ENCODE measurements around the gene EDDM3A.
"Not testable (repeated sequence)": the region's sequence is repeated elsewhere in the genome, so short reads cannot be mapped to it uniquely, and the experiment has no call there.

Gene EDDM3A

DNA sequence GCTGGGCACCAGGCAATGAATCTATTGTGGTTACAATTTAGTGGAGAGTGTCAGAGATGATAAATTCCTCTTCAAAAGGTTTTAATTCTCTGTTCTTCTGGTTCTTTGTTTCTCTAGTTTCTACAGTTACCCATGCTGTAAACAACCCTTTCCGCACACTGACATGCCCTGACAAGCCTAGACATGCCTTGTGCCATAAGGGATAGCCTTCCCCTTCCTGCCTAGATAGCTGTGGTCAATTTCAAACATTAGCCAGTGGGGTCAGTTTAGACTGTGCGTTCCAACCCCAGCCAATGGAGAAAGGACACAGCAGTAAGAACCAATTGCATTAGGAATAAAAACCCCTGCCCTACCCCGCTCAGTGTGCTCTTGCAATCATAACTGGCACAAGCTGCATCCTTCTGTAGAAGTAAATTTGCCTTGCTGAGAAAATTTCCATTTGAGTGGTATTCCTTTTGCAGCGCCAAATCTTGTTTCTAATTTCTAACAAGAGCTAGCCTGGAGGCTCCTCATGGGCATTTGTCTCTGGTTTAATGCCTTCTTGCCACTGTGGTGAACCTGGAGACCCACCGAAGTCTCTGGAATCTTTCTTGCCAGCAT lies 6.4 kb downstream of the EDDM3A start:
- TF ChIP-seq, protein P1, sequence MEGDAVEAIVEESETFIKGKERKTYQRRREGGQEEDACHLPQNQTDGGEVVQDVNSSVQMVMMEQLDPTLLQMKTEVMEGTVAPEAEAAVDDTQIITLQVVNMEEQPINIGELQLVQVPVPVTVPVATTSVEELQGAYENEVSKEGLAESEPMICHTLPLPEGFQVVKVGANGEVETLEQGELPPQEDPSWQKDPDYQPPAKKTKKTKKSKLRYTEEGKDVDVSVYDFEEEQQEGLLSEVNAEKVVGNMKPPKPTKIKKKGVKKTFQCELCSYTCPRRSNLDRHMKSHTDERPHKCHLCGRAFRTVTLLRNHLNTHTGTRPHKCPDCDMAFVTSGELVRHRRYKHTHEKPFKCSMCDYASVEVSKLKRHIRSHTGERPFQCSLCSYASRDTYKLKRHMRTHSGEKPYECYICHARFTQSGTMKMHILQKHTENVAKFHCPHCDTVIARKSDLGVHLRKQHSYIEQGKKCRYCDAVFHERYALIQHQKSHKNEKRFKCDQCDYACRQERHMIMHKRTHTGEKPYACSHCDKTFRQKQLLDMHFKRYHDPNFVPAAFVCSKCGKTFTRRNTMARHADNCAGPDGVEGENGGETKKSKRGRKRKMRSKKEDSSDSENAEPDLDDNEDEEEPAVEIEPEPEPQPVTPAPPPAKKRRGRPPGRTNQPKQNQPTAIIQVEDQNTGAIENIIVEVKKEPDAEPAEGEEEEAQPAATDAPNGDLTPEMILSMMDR (IDR thresholded peaks at IDR 0.05; ENCODE audit: low read depth, low read length): no peak
- DNase-seq (ENCODE audit: extremely low read depth, low read depth): no peak

DNA sequence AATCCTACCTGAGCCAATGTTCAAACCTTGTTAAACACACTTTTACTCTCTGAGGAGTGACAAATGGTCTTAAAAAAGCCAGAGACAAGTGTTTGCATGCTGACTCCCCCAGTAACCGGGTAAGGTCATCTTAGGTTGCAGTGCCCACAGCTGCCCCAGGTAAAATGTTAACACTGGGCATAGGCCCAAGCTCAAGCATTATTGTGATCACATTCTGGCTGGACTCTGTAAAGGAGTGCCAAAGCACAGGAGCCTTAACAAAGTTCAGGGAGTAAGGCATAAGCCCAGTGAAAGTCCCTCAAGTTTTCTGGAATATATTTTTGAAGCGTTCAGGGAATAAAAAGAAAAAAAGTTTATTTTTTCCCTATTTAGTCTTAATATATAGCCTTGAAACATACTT lies 8.6 kb downstream of the EDDM3A start:
- no peak for DNase-seq (ENCODE audit: extremely low read depth, low read depth)
- TF ChIP-seq, protein P1 (IDR thresholded peaks at IDR 0.05; ENCODE audit: low read depth, low read length): no peak

DNA sequence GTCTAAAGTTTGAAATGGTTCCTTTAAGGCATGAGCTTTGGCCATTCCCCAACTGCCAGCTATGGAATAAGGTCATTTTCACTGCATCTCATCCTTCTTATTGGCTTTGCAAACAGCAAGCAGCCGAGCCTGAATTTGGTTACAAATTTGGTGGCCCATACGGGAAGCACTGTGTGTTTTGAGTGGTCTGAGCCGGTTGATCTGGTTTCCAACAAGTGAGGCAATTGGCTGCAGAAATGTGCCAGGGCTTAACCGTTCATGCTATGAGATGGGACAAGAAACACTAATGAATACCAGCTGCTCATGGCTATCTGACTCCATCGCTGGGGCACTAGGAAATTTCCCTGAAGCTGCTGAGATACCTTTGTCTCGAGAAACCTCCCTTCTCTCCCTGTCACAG lies 9.3 kb downstream of the EDDM3A start:
- TF ChIP-seq, protein P1 (IDR thresholded peaks at IDR 0.05; ENCODE audit: low read depth, low read length): no peak

DNA sequence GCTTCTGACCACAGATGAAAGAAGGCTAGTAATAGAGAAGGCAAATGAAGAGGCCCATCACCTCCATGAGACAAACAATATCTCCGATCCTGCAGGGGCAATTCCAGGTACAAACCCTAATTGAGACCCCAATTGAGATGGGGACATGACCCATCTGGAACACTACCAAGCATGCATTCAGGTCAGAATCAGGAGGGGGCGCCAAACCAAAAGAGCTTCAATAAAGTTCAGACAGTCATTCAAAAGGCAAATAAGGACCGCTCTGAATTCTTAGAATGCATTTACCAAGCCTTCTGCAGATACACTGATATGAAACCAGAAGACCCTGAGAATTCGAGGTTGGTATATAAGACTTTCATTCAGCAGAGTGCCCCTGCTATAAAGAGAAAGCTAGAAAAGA lies 12.3 kb downstream of the EDDM3A start:
- TF ChIP-seq, protein P1 (IDR thresholded peaks at IDR 0.05; ENCODE audit: low read depth, low read length): no peak
- DNase-seq (ENCODE audit: extremely low read depth, low read depth): no peak

More for the DNA sequence above, 9.3 kb downstream of the EDDM3A start:
- no peak for DNase-seq (ENCODE audit: extremely low read depth, low read depth)

- not testable (repeated sequence) for DNase-seq (ENCODE audit: extremely low read depth, low read depth)
These were observed 13.8 kb downstream of the EDDM3A start for GRCh38 chr14:20759465-20759864.

GRCh38 chr14:20760950-20761349 lies 15.3 kb downstream of the EDDM3A start:
- TF ChIP-seq, protein P1 (IDR thresholded peaks at IDR 0.05; ENCODE audit: low read depth, low read length): no peak
- no peak for DNase-seq (ENCODE audit: extremely low read depth, low read depth)

- no peak for DNase-seq (ENCODE audit: extremely low read depth, low read depth)
- TF ChIP-seq, protein P1 (IDR thresholded peaks at IDR 0.05; ENCODE audit: low read depth, low read length): no peak
These were observed 22.9 kb downstream of the EDDM3A start for GRCh38 chr14:20768593-20768892.

- no peak for DNase-seq (ENCODE audit: extremely low read depth, low read depth)
- TF ChIP-seq, protein P1 (IDR thresholded peaks at IDR 0.05; ENCODE audit: low read depth, low read length): no peak
These were observed 23.7 kb downstream of the EDDM3A start for GRCh38 chr14:20769421-20769820.
